HepG2 (cell line): Measurements from ENCODE around the gene THAP6. TPM values are rescaled to one million over a fixed set of nuclear protein-coding genes. Genes with fewer than 3 reads are reported as not detected.
"Not testable (repeated sequence)": the region's sequence is repeated elsewhere in the genome, so short reads cannot be mapped to it uniquely, and the experiment has no call there.

Experiments used
- ATAC-seq: fragments of 200-7000 bp; cut with Tn5 transposase; 3 replicates; pipeline ENCODE4 v1.9.1; 2020; ENCODE audit warnings: mild to moderate bottlenecking, moderate library complexity
- BruUV-seq: library from RNA; stranded (reverse); fragments of 400-500 nt; replicated peaks from 2 replicates; lab custom pipeline; 2021; lab: Mats Ljungman, UMichigan
- CTCF ChIA-PET: fragments of 300-600 bp; formaldehyde crosslinking; extraction: SDS; loops from one replicate; lab custom pipeline; 2021; ENCODE audit warnings: low total read pairs, inconsistent platforms, low intra/inter-chr PET ratio; lab: Yijun Ruan, JAX
- POLR2A ChIA-PET: fragments of 350-600 bp; sonication (Branson Sonifier 250); formaldehyde crosslinking; loops from one replicate; lab custom pipeline; 2020; ENCODE audit warnings: antibody characterized with exemption, inconsistent platforms; lab: Yijun Ruan, JAX
- DNase-seq: peaks from one replicate; pipeline ENCODE4 v3.0.0-alpha.2; 2015; ENCODE audit warnings: low spot score
- FAIRE-seq: peaks from 3 replicates; lab custom pipeline; 2011; peaks lifted over from hg19 to GRCh38; lab: Jason Lieb, UNC
- H2AFZ ChIP-seq: one replicate; pipeline ENCODE4 v1.6.1; 2011; ENCODE audit warnings: low read length, inconsistent platforms
- H3K27ac ChIP-seq: fragments of 300-600 bp; 3 replicates; pipeline ENCODE4 v1.8.0; 2011; ENCODE audit warnings: mixed run types, mild to moderate bottlenecking, mixed read lengths, low read length, inconsistent platforms; ENCODE audit not compliant: insufficient read depth; ENCODE audit errors: extremely low read length
- H3K27me3 ChIP-seq, 2 experiments: fragments of 200-600 bp in 1 of 2; 2 replicates in 1 of 2; 3 replicates in 1 of 2; pipeline versions ENCODE4 v1.6.0 to v1.8.0; 2011; ENCODE audit warnings: low read length in 2 of 2, mild to moderate bottlenecking in 2 of 2, moderate library complexity in 2 of 2, inconsistent platforms in 1 of 2; ENCODE audit not compliant: insufficient read depth in 2 of 2, control insufficient read depth in 1 of 2
- H3K36me3 ChIP-seq, 2 experiments: fragments of 200-600 bp in 1 of 2; replicated peaks in 1 of 2; 2 replicates in 1 of 2; 3 replicates in 1 of 2; pipeline versions ENCODE4 v1.5.1 to v1.8.0; 2011; ENCODE audit warnings: low read length in 2 of 2, inconsistent platforms in 1 of 2; ENCODE audit not compliant: insufficient read depth in 2 of 2, control insufficient read depth in 1 of 2
- H3K4me1 ChIP-seq: 2 replicates; pipeline ENCODE4 v1.5.1; 2012; ENCODE audit warnings: low read length, inconsistent platforms; ENCODE audit not compliant: insufficient read depth
- H3K4me2 ChIP-seq: 2 replicates; pipeline ENCODE4 v1.6.0; 2011; ENCODE audit warnings: low read depth, low read length, inconsistent platforms
- H3K4me3 ChIP-seq, 3 experiments: fragments of 200-600 bp in 1 of 3; sonication (generic), shearing (Covaris generic) in 1 of 3; replicated peaks in 1 of 3; 2 replicates each; pipeline ENCODE4 v1.5.1; 2011 to 2016; ENCODE audit warnings: low read length in 3 of 3, inconsistent platforms in 2 of 3, low read depth in 2 of 3, mild to moderate bottlenecking in 2 of 3, control low read depth in 1 of 3, mixed read lengths in 1 of 3; ENCODE audit not compliant: insufficient read depth in 1 of 3
- H3K79me2 ChIP-seq: one replicate; pipeline ENCODE4 v1.6.1; 2011; ENCODE audit warnings: low read length, inconsistent platforms; ENCODE audit not compliant: insufficient read depth
- H3K9ac ChIP-seq: 2 replicates; pipeline ENCODE4 v1.6.0; 2011; ENCODE audit warnings: mild to moderate bottlenecking, low read depth, low read length, inconsistent platforms; ENCODE audit not compliant: insufficient read depth
- H3K9me3 ChIP-seq: 2 replicates; pipeline ENCODE4 v1.5.1; 2012; ENCODE audit warnings: mild to moderate bottlenecking, low read length
- H4K20me1 ChIP-seq: 2 replicates; pipeline ENCODE4 v1.6.0; 2011; ENCODE audit warnings: inconsistent platforms, mild to moderate bottlenecking, low read length, moderate library complexity; ENCODE audit not compliant: insufficient read depth
- EP300 ChIP-seq, 3 experiments: sonication (generic) in 1 of 3; formaldehyde crosslinking in 1 of 3; IDR thresholded peaks; 2 replicates each; pipeline versions ENCODE4 v1.5.1 to v1.6.1; 2011 to 2020; ENCODE audit warnings: low read depth in 2 of 3, low read length in 2 of 3, borderline replicate concordance in 1 of 3, improper control_type of control experiment in 1 of 3, mild to moderate bottlenecking in 1 of 3, missing genetic modification reagents in 1 of 3, moderate library complexity in 1 of 3
- GATAD2A ChIP-seq: IDR thresholded peaks from 2 replicates; pipeline ENCODE4 v1.6.1; 2016
- HNF4A ChIP-seq: sonication (generic); formaldehyde crosslinking; IDR thresholded peaks from 2 replicates; pipeline ENCODE4 v1.4.0; 2020; ENCODE audit warnings: missing genetic modification reagents
- NFIC ChIP-seq: IDR thresholded peaks from 2 replicates; pipeline ENCODE4 v1.6.1; 2012; ENCODE audit warnings: mild to moderate bottlenecking, low read length, inconsistent platforms
- PAXIP1 ChIP-seq: sonication (generic); formaldehyde crosslinking; conservative IDR thresholded peaks from 2 replicates; pipeline ENCODE4 v1.4.0; 2020; ENCODE audit warnings: mild to moderate bottlenecking, missing genetic modification reagents, moderate library complexity
- RORA ChIP-seq: sonication (generic); formaldehyde crosslinking; IDR thresholded peaks from 2 replicates; pipeline ENCODE4 v1.5.0; 2020; ENCODE audit warnings: mild to moderate bottlenecking, missing genetic modification reagents, moderate library complexity
- ZBTB20 ChIP-seq: sonication (generic); formaldehyde crosslinking; IDR thresholded peaks from 2 replicates; pipeline ENCODE4 v1.8.1; 2023; ENCODE audit warnings: missing genetic modification reagents, low read depth, mild to moderate bottlenecking, borderline replicate concordance
- WGBS: methylation state at CpG from one replicate; pipeline ENCODE4 v1.1.6; 2017; ENCODE audit warnings: low lambda C conversion rate; 5-methylcytosine and 5-hydroxymethylcytosine counted together
- in situ Hi-C: cut with HindIII; loops from 2 replicates; pipeline ENCODE4 v1.10.0; 2017; ENCODE audit warnings: low pct_unique_long_range_greater_than_20kb; ENCODE audit not compliant: extremely low pct_ligation_motif_present
- intact Hi-C: fragments of 100-400 bp; cut with micrococcal nuclease; formaldehyde crosslinking; loops from one replicate; pipeline ENCODE4 v1.10.0; 2022; ENCODE audit not compliant: unreplicated experiment
- polyA plus RNA-seq, 8 experiments: library from polyadenylated mRNA; depleted of rRNA in 3 of 8; stranded (reverse) in 7 of 8; unstranded in 1 of 8; fragments of >200 nt; fragmentation: Illumina TruSeq in 4 of 8; extraction: Trizol in 4 of 8; gene quantifications; 2 replicates each; pipeline versions ENCODE4 v1.2.1 to v1.2.3, GENCODE V29; 2011 to 2016; ENCODE audit warnings: low read depth in 4 of 8, missing spikeins in 1 of 8, mixed read lengths in 1 of 8; ENCODE audit not compliant: insufficient read depth in 1 of 8
- total RNA-seq, 5 experiments: library from RNA; depleted of rRNA; stranded (reverse); fragments of >200 nt; fragmentation: Illumina TruSeq; extraction: Trizol; gene quantifications; 2 replicates each; pipeline ENCODE4 v1.2.3, GENCODE V29; 2016; ENCODE audit warnings: low read depth in 1 of 5

Gene THAP6
- total and polyA plus RNA-seq, 2 of the 13 experiments (the other 11 are each of a cell fraction or from before 2014, with no cell fraction given) = 9.3 to 14.7 TPM

GRCh38 chr4:75505630-75506029 lies 8.6 kb upstream of the THAP6 start:
- no peaks in the 10 kb centered on the region for H4K20me1 ChIP-seq
- no peak for ATAC-seq
- ChIA-PET POLR2A (interaction anchor here (1.2 kb wide), 1 partner anchor 9 kb away, joined by 11 read pairs; the partner anchor contains the start of genes RCHY1 and THAP6), CTCF (no interaction called here)
- peak overlapping the region; percentile 32 for H3K27ac ChIP-seq
- no peaks in the 10 kb centered on the region for H3K27me3 ChIP-seq
- intact Hi-C loops (no loop called here), in situ Hi-C loops (no loop called here)
- no peak for DNase-seq
- H3K36me3 ChIP-seq = peaks cover 1 to 23% of the 10 kb centered on the region in 2 experiments; a peak in 4 of 5 replicates
- 39% methylated on average over 2 of the region's 2 CpGs for WGBS
- peak overlapping the region; percentile 34 for H3K4me2 ChIP-seq
- BruUV-seq = no TSS peak
- H2AFZ ChIP-seq = no peak overlapping the region
- peaks cover 20% of the 10 kb centered on the region for H3K79me2 ChIP-seq
- peaks cover 44% of the 10 kb centered on the region for H3K4me1 ChIP-seq
- TF ChIP-seq HNF4A (peak; percentile 33; the same call in 1 of the 2 replicates), PAXIP1 (CRISPR knock-in tag) (peak; percentile 58), ZBTB20 (CRISPR knock-in tag) (peak; percentile 62; the same call in 1 of the 2 replicates), RORA (CRISPR knock-in tag) (no peak), GATAD2A (CRISPR knock-in tag) (peak; percentile 55; the same call in 1 of the 2 replicates), EP300 (IDR thresholded peaks at IDR 0.05; ENCODE audit: low read depth in 2 of 2, low read length in 2 of 2) (0 out of 4 replicates have a peak, but pooled peaks of 1 of the 2 experiments have one; percentile 9), EP300 (CRISPR knock-in tag; IDR thresholded peaks at IDR 0.05; ENCODE audit: borderline replicate concordance) (no peak), NFIC (no peak)
- H3K9me3 ChIP-seq = no peaks in the 10 kb centered on the region
- H3K9ac ChIP-seq = no peak overlapping the region
- no peak for FAIRE-seq
- 0 out of 6 replicates have a peak overlapping the region, but pooled peaks of 1 of the 3 experiments have one; percentile 6 for H3K4me3 ChIP-seq

- H3K27me3 ChIP-seq, FAIRE-seq, ATAC-seq, in situ Hi-C loops, CTCF ChIA-PET, H3K36me3 ChIP-seq, DNase-seq, BruUV-seq, POLR2A ChIA-PET, H3K9ac ChIP-seq, H3K9me3 ChIP-seq, H3K4me3 ChIP-seq, H4K20me1 ChIP-seq, H2AFZ ChIP-seq, intact Hi-C loops, H3K4me2 ChIP-seq, H3K27ac ChIP-seq: not testable (repeated sequence)
- Histone ChIP-seq H3K79me2 (peaks cover 52% of the 10 kb centered on the region), H3K4me1 (peaks cover 66% of the 10 kb centered on the region)
- 89% methylated on average over 4 of the region's 4 CpGs for WGBS
These were observed 4.7 kb upstream of the THAP6 start for GRCh38 chr4:75509592-75509991.
